ENCODE data around the gene RAB3C.

DNA sequence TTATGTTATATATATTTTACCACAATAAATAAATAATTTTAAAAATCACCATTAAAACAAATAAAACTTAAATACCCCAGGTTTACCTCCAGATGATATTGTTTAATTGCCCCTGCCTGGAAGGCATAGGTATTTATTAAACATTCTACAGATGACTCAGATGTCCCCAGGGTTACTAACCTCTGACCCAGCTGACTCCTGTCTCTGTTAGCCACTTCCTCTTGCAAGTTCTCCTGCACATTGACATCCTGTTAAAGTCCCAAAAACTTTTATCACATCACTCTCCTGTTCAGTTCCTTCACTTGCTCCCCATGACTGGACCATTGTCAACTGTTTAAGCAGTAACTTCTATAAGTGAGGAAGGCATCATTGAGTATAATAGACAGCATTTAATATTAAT lies 37.0 kb upstream of the RAB3C start:
- TF ChIP-seq, protein P1, sequence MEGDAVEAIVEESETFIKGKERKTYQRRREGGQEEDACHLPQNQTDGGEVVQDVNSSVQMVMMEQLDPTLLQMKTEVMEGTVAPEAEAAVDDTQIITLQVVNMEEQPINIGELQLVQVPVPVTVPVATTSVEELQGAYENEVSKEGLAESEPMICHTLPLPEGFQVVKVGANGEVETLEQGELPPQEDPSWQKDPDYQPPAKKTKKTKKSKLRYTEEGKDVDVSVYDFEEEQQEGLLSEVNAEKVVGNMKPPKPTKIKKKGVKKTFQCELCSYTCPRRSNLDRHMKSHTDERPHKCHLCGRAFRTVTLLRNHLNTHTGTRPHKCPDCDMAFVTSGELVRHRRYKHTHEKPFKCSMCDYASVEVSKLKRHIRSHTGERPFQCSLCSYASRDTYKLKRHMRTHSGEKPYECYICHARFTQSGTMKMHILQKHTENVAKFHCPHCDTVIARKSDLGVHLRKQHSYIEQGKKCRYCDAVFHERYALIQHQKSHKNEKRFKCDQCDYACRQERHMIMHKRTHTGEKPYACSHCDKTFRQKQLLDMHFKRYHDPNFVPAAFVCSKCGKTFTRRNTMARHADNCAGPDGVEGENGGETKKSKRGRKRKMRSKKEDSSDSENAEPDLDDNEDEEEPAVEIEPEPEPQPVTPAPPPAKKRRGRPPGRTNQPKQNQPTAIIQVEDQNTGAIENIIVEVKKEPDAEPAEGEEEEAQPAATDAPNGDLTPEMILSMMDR (conservative IDR thresholded peaks at IDR 0.05; ENCODE audit: low read depth in 2 of 2), result no peak
- TF ChIP-seq POLR2AphosphoS5 (IDR thresholded peaks at IDR 0.05; ENCODE audit: low read depth), result no peak
- no peak for TF ChIP-seq EZH2phosphoT487 (IDR thresholded peaks at IDR 0.05; ENCODE audit: unreplicated experiment)
- no peak for TF ChIP-seq EZH2 (IDR thresholded peaks at IDR 0.05; ENCODE audit: low read depth, unreplicated experiment)
- TF ChIP-seq, protein P2, sequence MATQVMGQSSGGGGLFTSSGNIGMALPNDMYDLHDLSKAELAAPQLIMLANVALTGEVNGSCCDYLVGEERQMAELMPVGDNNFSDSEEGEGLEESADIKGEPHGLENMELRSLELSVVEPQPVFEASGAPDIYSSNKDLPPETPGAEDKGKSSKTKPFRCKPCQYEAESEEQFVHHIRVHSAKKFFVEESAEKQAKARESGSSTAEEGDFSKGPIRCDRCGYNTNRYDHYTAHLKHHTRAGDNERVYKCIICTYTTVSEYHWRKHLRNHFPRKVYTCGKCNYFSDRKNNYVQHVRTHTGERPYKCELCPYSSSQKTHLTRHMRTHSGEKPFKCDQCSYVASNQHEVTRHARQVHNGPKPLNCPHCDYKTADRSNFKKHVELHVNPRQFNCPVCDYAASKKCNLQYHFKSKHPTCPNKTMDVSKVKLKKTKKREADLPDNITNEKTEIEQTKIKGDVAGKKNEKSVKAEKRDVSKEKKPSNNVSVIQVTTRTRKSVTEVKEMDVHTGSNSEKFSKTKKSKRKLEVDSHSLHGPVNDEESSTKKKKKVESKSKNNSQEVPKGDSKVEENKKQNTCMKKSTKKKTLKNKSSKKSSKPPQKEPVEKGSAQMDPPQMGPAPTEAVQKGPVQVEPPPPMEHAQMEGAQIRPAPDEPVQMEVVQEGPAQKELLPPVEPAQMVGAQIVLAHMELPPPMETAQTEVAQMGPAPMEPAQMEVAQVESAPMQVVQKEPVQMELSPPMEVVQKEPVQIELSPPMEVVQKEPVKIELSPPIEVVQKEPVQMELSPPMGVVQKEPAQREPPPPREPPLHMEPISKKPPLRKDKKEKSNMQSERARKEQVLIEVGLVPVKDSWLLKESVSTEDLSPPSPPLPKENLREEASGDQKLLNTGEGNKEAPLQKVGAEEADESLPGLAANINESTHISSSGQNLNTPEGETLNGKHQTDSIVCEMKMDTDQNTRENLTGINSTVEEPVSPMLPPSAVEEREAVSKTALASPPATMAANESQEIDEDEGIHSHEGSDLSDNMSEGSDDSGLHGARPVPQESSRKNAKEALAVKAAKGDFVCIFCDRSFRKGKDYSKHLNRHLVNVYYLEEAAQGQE (IDR thresholded peaks at IDR 0.05; ENCODE audit: unreplicated experiment), result no peak
- TF ChIP-seq CREB1 (CRISPR knock-in tag; IDR thresholded peaks at IDR 0.05; ENCODE audit: low read depth), result no peak
- no peak for TF ChIP-seq JUNB (IDR thresholded peaks at IDR 0.05; ENCODE audit: unreplicated experiment)
- TF ChIP-seq, protein P3, sequence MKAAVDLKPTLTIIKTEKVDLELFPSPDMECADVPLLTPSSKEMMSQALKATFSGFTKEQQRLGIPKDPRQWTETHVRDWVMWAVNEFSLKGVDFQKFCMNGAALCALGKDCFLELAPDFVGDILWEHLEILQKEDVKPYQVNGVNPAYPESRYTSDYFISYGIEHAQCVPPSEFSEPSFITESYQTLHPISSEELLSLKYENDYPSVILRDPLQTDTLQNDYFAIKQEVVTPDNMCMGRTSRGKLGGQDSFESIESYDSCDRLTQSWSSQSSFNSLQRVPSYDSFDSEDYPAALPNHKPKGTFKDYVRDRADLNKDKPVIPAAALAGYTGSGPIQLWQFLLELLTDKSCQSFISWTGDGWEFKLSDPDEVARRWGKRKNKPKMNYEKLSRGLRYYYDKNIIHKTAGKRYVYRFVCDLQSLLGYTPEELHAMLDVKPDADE (IDR thresholded peaks at IDR 0.05), result no peak
- no peak for TF ChIP-seq NANOG (IDR thresholded peaks at IDR 0.05; ENCODE audit: borderline replicate concordance)
